SK-N-MC (cell line): Measurements from ENCODE around the gene MKRN1.

ENCODE experiments used
- EZH2 ChIP-seq: fragments of 200-600 bp; sonication (generic); IDR thresholded peaks from one replicate; pipeline ENCODE4 v1.6.1; 2017; ENCODE audit warnings: antibody characterized with exemption
- POLR2AphosphoS5 ChIP-seq: IDR thresholded peaks from 2 replicates; pipeline ENCODE4 v1.6.1; 2012; ENCODE audit warnings: mild to moderate bottlenecking, low read depth, low read length, borderline replicate concordance

GRCh38 chr7:140425718-140426117 lies 53.6 kb downstream of the MKRN1 start:
- TF ChIP-seq POLR2AphosphoS5, result no peak
- TF ChIP-seq EZH2, result no peak
